ENCODE measurements around the gene HEXIM2. TPM values are rescaled to one million over a fixed set of nuclear protein-coding genes. Genes with fewer than 3 reads are reported as not detected.

HEXIM2 gene
- total and polyA plus RNA-seq, 2 of the 13 experiments (the other 11 are each of a cell fraction or from before 2014, with no cell fraction given) = 27.1 to 32.4 TPM

DNA sequence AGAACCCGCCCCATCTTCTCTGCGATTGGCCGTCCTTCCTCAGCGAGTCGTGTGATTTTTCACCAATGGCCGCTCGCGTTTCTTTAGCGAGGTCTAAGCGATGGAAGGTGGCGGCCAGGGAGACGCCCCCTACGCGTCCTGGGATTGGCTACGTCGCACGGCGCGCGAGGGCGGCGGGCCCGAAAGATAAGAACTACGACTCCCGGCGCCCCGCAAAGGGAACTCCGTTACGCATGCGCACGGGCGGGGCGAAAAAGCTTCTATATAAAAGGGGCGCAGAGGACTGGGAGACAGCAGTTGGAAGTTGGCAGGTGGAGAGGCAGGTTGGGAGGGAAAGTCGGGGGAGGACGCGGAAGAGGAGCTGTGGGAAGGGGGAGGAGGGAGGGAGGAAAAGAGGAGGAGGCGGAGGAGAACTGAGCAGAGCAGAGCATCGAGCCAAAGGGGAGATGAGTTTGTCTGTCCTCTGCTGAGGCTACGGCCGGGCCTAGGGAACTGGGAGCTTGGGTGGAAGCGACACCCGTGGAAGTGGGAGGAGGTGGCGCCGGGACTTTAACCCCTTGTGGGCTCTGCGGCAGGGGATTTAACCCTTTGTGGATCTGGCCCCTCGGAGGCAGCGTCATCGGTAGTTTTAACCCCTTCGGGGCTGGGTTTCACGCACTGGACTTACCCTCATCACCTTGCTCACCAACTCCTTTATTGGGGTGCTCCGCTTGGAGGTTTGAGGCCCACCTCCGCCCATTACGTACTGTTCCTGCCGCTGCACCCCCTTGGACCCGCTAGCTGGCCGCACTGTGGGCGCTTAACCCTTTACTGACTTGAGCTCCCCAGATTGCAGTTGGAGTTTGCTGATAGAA, 13.3 kb upstream of the HEXIM2 start, which contains the start of gene HEXIM1 (continued):
- TF ChIP-seq, protein P1, sequence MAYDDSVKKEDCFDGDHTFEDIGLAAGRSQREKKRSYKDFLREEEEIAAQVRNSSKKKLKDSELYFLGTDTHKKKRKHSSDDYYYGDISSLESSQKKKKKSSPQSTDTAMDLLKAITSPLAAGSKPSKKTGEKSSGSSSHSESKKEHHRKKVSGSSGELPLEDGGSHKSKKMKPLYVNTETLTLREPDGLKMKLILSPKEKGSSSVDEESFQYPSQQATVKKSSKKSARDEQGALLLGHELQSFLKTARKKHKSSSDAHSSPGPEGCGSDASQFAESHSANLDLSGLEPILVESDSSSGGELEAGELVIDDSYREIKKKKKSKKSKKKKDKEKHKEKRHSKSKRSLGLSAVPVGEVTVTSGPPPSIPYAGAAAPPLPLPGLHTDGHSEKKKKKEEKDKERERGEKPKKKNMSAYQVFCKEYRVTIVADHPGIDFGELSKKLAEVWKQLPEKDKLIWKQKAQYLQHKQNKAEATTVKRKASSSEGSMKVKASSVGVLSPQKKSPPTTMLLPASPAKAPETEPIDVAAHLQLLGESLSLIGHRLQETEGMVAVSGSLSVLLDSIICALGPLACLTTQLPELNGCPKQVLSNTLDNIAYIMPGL (CRISPR knock-in tag; IDR thresholded peaks at IDR 0.05; ENCODE audit: borderline replicate concordance in 1 of 2, low read depth in 1 of 2) = peak; percentile 64 to 72; a peak in 3 of 4 replicates
- TF ChIP-seq ZFX (CRISPR knock-in tag; IDR thresholded peaks at IDR 0.05; ENCODE audit: low read depth) (peak; percentile 26; the same call in 1 of the 2 replicates), RBAK (CRISPR knock-in tag; IDR thresholded peaks at IDR 0.05) (0 out of 2 replicates have a peak, but pooled peaks have one; percentile 62), SOX6 (IDR thresholded peaks at IDR 0.05) (no peak), SOX6 (CRISPR knock-in tag; IDR thresholded peaks at IDR 0.05) (peak; percentile 79), ZNF343 (CRISPR knock-in tag; IDR thresholded peaks at IDR 0.05) (peak; percentile 80), MYNN (CRISPR knock-in tag; IDR thresholded peaks at IDR 0.05; ENCODE audit: low read depth) (peak; percentile 30; the same call in 1 of the 2 replicates), ASH2L (IDR thresholded peaks at IDR 0.05; ENCODE audit: insufficient read length, low read depth, low read length) (no peak), RFXAP (CRISPR knock-in tag; IDR thresholded peaks at IDR 0.05; ENCODE audit: borderline replicate concordance) (peak; percentile 20; the same call in 1 of the 2 replicates), NR2F1 (CRISPR knock-in tag; IDR thresholded peaks at IDR 0.05) (peak in 1 of 2 experiments; percentile 86; a peak in 2 of 4 replicates), SKI (IDR thresholded peaks at IDR 0.05; ENCODE audit: partially characterized antibody) (peak; percentile 65), ATRX (CRISPR knock-in tag; IDR thresholded peaks at IDR 0.05; ENCODE audit: borderline replicate concordance) (0 out of 2 replicates have a peak, but pooled peaks have one; percentile 50), ZNF24 (IDR thresholded peaks at IDR 0.05) (peak; percentile 63; the same call in 1 of the 2 replicates)
- TF ChIP-seq, protein P2, sequence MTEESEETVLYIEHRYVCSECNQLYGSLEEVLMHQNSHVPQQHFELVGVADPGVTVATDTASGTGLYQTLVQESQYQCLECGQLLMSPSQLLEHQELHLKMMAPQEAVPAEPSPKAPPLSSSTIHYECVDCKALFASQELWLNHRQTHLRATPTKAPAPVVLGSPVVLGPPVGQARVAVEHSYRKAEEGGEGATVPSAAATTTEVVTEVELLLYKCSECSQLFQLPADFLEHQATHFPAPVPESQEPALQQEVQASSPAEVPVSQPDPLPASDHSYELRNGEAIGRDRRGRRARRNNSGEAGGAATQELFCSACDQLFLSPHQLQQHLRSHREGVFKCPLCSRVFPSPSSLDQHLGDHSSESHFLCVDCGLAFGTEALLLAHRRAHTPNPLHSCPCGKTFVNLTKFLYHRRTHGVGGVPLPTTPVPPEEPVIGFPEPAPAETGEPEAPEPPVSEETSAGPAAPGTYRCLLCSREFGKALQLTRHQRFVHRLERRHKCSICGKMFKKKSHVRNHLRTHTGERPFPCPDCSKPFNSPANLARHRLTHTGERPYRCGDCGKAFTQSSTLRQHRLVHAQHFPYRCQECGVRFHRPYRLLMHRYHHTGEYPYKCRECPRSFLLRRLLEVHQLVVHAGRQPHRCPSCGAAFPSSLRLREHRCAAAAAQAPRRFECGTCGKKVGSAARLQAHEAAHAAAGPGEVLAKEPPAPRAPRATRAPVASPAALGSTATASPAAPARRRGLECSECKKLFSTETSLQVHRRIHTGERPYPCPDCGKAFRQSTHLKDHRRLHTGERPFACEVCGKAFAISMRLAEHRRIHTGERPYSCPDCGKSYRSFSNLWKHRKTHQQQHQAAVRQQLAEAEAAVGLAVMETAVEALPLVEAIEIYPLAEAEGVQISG (CRISPR knock-in tag; IDR thresholded peaks at IDR 0.05) = peak; percentile 83
- TF ChIP-seq, protein P3, sequence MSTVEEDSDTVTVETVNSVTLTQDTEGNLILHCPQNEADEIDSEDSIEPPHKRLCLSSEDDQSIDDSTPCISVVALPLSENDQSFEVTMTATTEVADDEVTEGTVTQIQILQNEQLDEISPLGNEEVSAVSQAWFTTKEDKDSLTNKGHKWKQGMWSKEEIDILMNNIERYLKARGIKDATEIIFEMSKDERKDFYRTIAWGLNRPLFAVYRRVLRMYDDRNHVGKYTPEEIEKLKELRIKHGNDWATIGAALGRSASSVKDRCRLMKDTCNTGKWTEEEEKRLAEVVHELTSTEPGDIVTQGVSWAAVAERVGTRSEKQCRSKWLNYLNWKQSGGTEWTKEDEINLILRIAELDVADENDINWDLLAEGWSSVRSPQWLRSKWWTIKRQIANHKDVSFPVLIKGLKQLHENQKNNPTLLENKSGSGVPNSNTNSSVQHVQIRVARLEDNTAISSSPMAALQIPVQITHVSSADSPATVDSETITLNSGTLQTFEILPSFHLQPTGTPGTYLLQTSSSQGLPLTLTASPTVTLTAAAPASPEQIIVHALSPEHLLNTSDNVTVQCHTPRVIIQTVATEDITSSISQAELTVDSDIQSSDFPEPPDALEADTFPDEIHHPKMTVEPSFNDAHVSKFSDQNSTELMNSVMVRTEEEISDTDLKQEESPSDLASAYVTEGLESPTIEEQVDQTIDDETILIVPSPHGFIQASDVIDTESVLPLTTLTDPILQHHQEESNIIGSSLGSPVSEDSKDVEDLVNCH (CRISPR knock-in tag; IDR thresholded peaks at IDR 0.05) = no peak
